PC-9 (cell line): Measurements from ENCODE around the gene GIPC2.

Experiments used
- EZH2 ChIP-seq: fragments of 200-600 bp; sonication (generic); IDR thresholded peaks from 2 replicates; pipeline ENCODE4 v1.8.0; 2017; ENCODE audit warnings: antibody characterized with exemption, low read depth
- TF ChIP-seq, protein P1 (sequence below): fragments of 200-600 bp; sonication (generic); conservative IDR thresholded peaks from 2 replicates; pipeline ENCODE4 v1.6.1; 2017; ENCODE audit warnings: mixed run types, antibody characterized with exemption, mild to moderate bottlenecking, moderate library complexity

DNA sequence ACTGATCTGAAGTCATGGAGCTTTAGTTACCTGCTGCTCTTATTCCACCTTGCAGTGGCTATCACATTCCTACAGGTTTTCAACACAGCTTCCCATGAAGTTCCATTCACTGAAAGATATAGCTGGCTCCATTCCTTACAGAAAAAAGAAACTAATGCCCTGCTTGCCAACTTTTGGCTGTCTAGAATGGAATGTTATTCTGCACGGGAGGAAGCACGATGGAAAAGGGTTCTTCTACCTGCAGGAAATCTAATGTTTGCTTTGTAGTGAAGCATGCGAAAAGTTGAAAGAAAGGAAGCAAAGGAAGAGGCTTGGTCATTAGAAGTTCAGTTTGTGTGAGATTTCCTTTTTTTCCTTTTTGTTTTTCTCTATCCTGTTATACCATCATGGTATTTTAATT lies 32.6 kb downstream of the GIPC2 start:
- TF ChIP-seq, protein P1, sequence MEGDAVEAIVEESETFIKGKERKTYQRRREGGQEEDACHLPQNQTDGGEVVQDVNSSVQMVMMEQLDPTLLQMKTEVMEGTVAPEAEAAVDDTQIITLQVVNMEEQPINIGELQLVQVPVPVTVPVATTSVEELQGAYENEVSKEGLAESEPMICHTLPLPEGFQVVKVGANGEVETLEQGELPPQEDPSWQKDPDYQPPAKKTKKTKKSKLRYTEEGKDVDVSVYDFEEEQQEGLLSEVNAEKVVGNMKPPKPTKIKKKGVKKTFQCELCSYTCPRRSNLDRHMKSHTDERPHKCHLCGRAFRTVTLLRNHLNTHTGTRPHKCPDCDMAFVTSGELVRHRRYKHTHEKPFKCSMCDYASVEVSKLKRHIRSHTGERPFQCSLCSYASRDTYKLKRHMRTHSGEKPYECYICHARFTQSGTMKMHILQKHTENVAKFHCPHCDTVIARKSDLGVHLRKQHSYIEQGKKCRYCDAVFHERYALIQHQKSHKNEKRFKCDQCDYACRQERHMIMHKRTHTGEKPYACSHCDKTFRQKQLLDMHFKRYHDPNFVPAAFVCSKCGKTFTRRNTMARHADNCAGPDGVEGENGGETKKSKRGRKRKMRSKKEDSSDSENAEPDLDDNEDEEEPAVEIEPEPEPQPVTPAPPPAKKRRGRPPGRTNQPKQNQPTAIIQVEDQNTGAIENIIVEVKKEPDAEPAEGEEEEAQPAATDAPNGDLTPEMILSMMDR = no peak
- TF ChIP-seq EZH2 = no peak
